Smooth muscle cell (in vitro differentiated cells): Measurements from ENCODE around the gene STXBP6. TPM values are rescaled to one million over a fixed set of nuclear protein-coding genes. Genes with fewer than 3 reads are reported as not detected.

Experiments
- DNase-seq: peaks from one replicate; lab custom pipeline; 2025; ENCODE audit not compliant: unreplicated experiment; lab: John Stamatoyannopoulos, UW
- H2AFZ ChIP-seq: fragments of 200-600 bp; sonication (generic); 2 replicates; pipeline ENCODE4 v1.6.0; 2016; ENCODE audit warnings: antibody characterized with exemption, low read depth, mild to moderate bottlenecking
- H3F3A ChIP-seq: fragments of 200-600 bp; sonication (generic); 2 replicates; pipeline ENCODE4 v1.6.0; 2017; ENCODE audit warnings: antibody characterized with exemption, low read depth
- H3K27ac ChIP-seq: fragments of 200-600 bp; sonication (generic); 2 replicates; pipeline ENCODE4 v1.5.1; 2016; ENCODE audit warnings: low read depth, mild to moderate bottlenecking
- H3K27me3 ChIP-seq: fragments of 200-600 bp; sonication (generic); 2 replicates; pipeline ENCODE4 v1.6.1; 2016; ENCODE audit warnings: low read depth, mild to moderate bottlenecking
- H3K36me3 ChIP-seq: fragments of 200-600 bp; sonication (generic); 2 replicates; pipeline ENCODE4 v1.5.1; 2016; ENCODE audit warnings: low read depth
- H3K4me1 ChIP-seq: fragments of 200-600 bp; sonication (generic); 2 replicates; pipeline ENCODE4 v1.5.1; 2016; ENCODE audit warnings: low read depth
- H3K4me2 ChIP-seq: fragments of 200-600 bp; sonication (generic); 2 replicates; pipeline ENCODE4 v1.6.0; 2016; ENCODE audit warnings: mild to moderate bottlenecking
- H3K4me3 ChIP-seq: fragments of 200-600 bp; sonication (generic); 2 replicates; pipeline ENCODE4 v1.5.1; 2016; ENCODE audit warnings: mild to moderate bottlenecking
- H3K79me2 ChIP-seq: fragments of 200-600 bp; sonication (generic); 2 replicates; pipeline ENCODE4 v1.6.0; 2016; ENCODE audit warnings: low read depth, mild to moderate bottlenecking
- H3K9ac ChIP-seq: fragments of 200-600 bp; sonication (generic); 2 replicates; pipeline ENCODE4 v1.6.0; 2016; ENCODE audit warnings: low read depth
- H3K9me3 ChIP-seq: fragments of 200-600 bp; sonication (generic); replicated peaks from 2 replicates; pipeline ENCODE4 v1.5.1; 2016; ENCODE audit warnings: low read depth
- H4K20me1 ChIP-seq: fragments of 200-600 bp; sonication (generic); 2 replicates; pipeline ENCODE4 v1.6.0; 2016; ENCODE audit warnings: low read depth
- CTCF ChIP-seq: fragments of 200-600 bp; sonication (generic); IDR thresholded peaks from 2 replicates; pipeline ENCODE4 v1.5.1; 2017; ENCODE audit warnings: borderline replicate concordance, mild to moderate bottlenecking, antibody characterized with exemption; ENCODE audit not compliant: insufficient read depth, poor library complexity, severe bottlenecking
- WGBS: methylation state at CpG from one replicate; pipeline ENCODE4 v1.1.7; 2016; ENCODE audit warnings: low lambda C conversion rate; 5-methylcytosine and 5-hydroxymethylcytosine counted together
- polyA plus RNA-seq: library from polyadenylated mRNA; unstranded; fragments of >200 nt; fragmentation: Nextera tagmentation; extraction: Ambion mirVana; gene quantifications from 2 replicates; pipeline ENCODE4 v1.2.1, GENCODE V29; 2016
- total RNA-seq: library from RNA; depleted of rRNA; stranded (reverse); fragments of >200 nt; gene quantifications from 2 replicates; pipeline ENCODE4 v1.2.3, GENCODE V29; 2014

STXBP6 gene
- total and polyA plus RNA-seq, 2 experiments from 2014 or later, result 144 to 170 TPM

- peaks cover 15% of the 10 kb centered on the region for H3F3A ChIP-seq
- peaks cover 87% of the 10 kb centered on the region for H3K79me2 ChIP-seq
- WGBS, result 1% methylated on average over 3 of the region's 3 CpGs
- peak overlapping the region; percentile 11 for H3K9ac ChIP-seq
- H3K4me3 ChIP-seq, result no peak overlapping the region
- DNase-seq, result no peak
- no peaks in the 10 kb centered on the region for H3K9me3 ChIP-seq
- H2AFZ ChIP-seq, result no peak overlapping the region
- H3K4me2 ChIP-seq, result peak overlapping the region; percentile 30
- TF ChIP-seq CTCF, result no peak
- H4K20me1 ChIP-seq, result peaks cover 77% of the 10 kb centered on the region
- H3K27ac ChIP-seq, result peak overlapping the region; percentile 75
- H3K36me3 ChIP-seq, result no peaks in the 10 kb centered on the region
- no peaks in the 10 kb centered on the region for H3K27me3 ChIP-seq
- H3K4me1 ChIP-seq, result peaks cover 9% of the 10 kb centered on the region
These were observed 83.9 kb downstream of the STXBP6 start for GRCh38 chr14:24965934-24966578.

GRCh38 chr14:24965578-24965933 lies 84.4 kb downstream of the STXBP6 start:
- Histone ChIP-seq H2AFZ (no peak overlapping the region), H3K27me3 (no peaks in the 10 kb centered on the region), H3K79me2 (peaks cover 85% of the 10 kb centered on the region), H3K36me3 (no peaks in the 10 kb centered on the region), H3F3A (peaks cover 15% of the 10 kb centered on the region), H3K4me3 (no peak overlapping the region), H4K20me1 (peaks cover 74% of the 10 kb centered on the region), H3K4me2 (peak overlapping the region; percentile 30), H3K9ac (peak overlapping the region; percentile 11), H3K4me1 (peaks cover 11% of the 10 kb centered on the region), H3K9me3 (no peaks in the 10 kb centered on the region), H3K27ac (peak overlapping the region; percentile 75)
- TF ChIP-seq CTCF, result no peak
- WGBS, result 94% methylated on average over 1 of the region's 1 CpG
- no peak for DNase-seq

- WGBS, result 84% methylated on average over 2 of the region's 2 CpGs
These were observed 85.4 kb downstream of the STXBP6 start for GRCh38 chr14:24964591-24964990.

More at GRCh38 chr14:24964591-24964990, 85.4 kb downstream of the STXBP6 start:
- no peak overlapping the region for H2AFZ ChIP-seq
- H4K20me1 ChIP-seq, result peaks cover 71% of the 10 kb centered on the region
- peaks cover 15% of the 10 kb centered on the region for H3F3A ChIP-seq
- peak overlapping the region; percentile 75 for H3K27ac ChIP-seq
- no peak for TF ChIP-seq CTCF
- DNase-seq, result no peak
- H3K4me2 ChIP-seq, result no peak overlapping the region
- no peak overlapping the region for H3K4me3 ChIP-seq
- peaks cover 18% of the 10 kb centered on the region for H3K4me1 ChIP-seq
- H3K27me3 ChIP-seq, result no peaks in the 10 kb centered on the region
- no peak overlapping the region for H3K9ac ChIP-seq
- H3K9me3 ChIP-seq, result no peaks in the 10 kb centered on the region
- no peaks in the 10 kb centered on the region for H3K36me3 ChIP-seq
- H3K79me2 ChIP-seq, result peaks cover 77% of the 10 kb centered on the region
